ENCODE measurements around the gene CNTN6. TPM values are rescaled to one million over a fixed set of nuclear protein-coding genes. Genes with fewer than 3 reads are reported as not detected.

Gene CNTN6
- total and polyA plus RNA-seq, 7 donors = 0.04 to 0.71 (median 0.14) TPM; not detected in 4

DNA sequence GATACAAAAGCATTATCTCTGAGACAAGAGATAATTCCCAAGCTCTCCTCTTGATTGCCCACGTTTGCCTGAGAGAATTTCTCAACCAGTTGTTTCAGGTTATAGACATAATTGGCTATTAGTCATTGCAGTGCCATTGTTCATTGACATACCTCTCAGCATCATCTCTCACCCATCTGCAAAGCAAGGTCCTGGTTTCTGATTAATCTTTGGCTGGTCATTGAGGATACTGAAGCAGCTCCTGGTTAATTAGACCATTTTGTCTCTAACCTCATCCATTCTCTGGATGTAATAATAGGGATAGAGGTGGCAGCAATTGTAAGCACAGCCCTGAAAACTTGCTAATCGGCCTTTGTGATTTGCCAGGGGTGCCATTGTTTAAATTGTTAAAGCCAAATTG lies 104.2 kb downstream of the CNTN6 start:
- intact Hi-C loops (cut with DNase I) = no loop called here
- no peaks in the 10 kb centered on the region for H3K36me3 ChIP-seq
- H3K4me3 ChIP-seq = no peak overlapping the region
- no peak overlapping the region for H3K27ac ChIP-seq
- no peaks in the 10 kb centered on the region for H3K27me3 ChIP-seq
- TF ChIP-seq, protein P1, sequence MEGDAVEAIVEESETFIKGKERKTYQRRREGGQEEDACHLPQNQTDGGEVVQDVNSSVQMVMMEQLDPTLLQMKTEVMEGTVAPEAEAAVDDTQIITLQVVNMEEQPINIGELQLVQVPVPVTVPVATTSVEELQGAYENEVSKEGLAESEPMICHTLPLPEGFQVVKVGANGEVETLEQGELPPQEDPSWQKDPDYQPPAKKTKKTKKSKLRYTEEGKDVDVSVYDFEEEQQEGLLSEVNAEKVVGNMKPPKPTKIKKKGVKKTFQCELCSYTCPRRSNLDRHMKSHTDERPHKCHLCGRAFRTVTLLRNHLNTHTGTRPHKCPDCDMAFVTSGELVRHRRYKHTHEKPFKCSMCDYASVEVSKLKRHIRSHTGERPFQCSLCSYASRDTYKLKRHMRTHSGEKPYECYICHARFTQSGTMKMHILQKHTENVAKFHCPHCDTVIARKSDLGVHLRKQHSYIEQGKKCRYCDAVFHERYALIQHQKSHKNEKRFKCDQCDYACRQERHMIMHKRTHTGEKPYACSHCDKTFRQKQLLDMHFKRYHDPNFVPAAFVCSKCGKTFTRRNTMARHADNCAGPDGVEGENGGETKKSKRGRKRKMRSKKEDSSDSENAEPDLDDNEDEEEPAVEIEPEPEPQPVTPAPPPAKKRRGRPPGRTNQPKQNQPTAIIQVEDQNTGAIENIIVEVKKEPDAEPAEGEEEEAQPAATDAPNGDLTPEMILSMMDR (IDR thresholded peaks at IDR 0.05) = no peak
- TF ChIP-seq POLR2A (IDR thresholded peaks at IDR 0.05) = no peak
- no peak for TF ChIP-seq EP300 (IDR thresholded peaks at IDR 0.05)
- TF ChIP-seq POLR2AphosphoS5 (IDR thresholded peaks at IDR 0.05) = no peak
- no peaks in the 10 kb centered on the region for H3K9me3 ChIP-seq
- 55 to 62% methylated on average over 2 of the region's 2 CpGs for WGBS, 2 donors
- DNase-seq = no peak
- H3K4me1 ChIP-seq = no peaks in the 10 kb centered on the region

DNA sequence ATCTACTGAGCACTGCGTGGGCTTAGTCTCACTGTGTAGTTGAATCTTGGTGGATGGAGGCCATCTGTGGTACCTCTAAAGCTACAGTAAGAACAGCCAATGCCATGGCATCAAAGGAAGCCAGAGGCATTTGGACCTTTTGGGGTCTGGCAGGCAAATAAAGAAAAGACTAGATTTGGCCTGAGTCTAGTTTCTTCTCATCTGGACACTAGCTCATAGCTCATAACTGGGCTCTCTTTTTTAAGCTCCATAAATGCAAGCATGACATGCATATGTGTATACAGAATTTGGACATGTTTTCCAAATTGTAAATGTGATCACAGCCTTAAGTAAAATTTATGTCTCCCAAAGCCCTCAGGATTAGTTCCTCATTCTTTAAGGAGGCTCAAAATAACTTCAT lies 107.5 kb downstream of the CNTN6 start:
- WGBS, 2 donors = 84 to 87% methylated on average over 1 of the region's 1 CpG
- intact Hi-C loops (cut with DNase I) = no loop called here
- Histone ChIP-seq H3K4me1 (no peaks in the 10 kb centered on the region), H3K36me3 (no peaks in the 10 kb centered on the region), H3K9me3 (no peaks in the 10 kb centered on the region), H3K27me3 (no peaks in the 10 kb centered on the region), H3K4me3 (no peak overlapping the region), H3K27ac (no peak overlapping the region)
- TF ChIP-seq, protein P1 (IDR thresholded peaks at IDR 0.05) = no peak
- TF ChIP-seq EP300 (IDR thresholded peaks at IDR 0.05) (no peak), POLR2A (IDR thresholded peaks at IDR 0.05) (no peak), POLR2AphosphoS5 (IDR thresholded peaks at IDR 0.05) (no peak)
- DNase-seq = no peak

DNA sequence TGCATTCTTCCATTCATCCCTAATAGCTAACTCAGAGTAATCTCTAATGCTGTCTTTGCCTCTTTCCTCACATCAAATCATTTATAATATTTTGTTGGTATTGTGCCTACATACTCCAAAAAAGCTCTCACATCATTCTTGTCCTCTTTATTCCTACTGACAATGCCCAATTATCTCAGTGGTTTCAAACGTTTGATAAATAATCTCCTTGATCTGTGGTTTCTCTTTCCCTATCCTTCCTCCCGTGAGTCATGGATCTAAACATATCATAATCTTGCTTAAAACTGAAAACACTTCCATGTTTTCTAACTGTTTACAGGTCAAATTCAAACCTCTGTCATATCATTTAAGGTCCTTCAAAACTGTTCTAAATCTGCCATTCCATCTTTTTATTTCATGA lies 115.1 kb downstream of the CNTN6 start:
- Histone ChIP-seq H3K36me3 (no peaks in the 10 kb centered on the region), H3K9me3 (no peaks in the 10 kb centered on the region), H3K4me1 (no peaks in the 10 kb centered on the region), H3K27ac (no peak overlapping the region), H3K27me3 (no peaks in the 10 kb centered on the region), H3K4me3 (no peak overlapping the region)
- no peak for DNase-seq
- WGBS, 2 donors = 18 to 22% methylated on average over 2 of the region's 2 CpGs
- TF ChIP-seq POLR2AphosphoS5 (IDR thresholded peaks at IDR 0.05) = no peak
- TF ChIP-seq, protein P1 (IDR thresholded peaks at IDR 0.05) = no peak
- no peak for TF ChIP-seq POLR2A (IDR thresholded peaks at IDR 0.05)
- TF ChIP-seq EP300 (IDR thresholded peaks at IDR 0.05) = no peak
- intact Hi-C loops (cut with DNase I) = no loop called here

DNA sequence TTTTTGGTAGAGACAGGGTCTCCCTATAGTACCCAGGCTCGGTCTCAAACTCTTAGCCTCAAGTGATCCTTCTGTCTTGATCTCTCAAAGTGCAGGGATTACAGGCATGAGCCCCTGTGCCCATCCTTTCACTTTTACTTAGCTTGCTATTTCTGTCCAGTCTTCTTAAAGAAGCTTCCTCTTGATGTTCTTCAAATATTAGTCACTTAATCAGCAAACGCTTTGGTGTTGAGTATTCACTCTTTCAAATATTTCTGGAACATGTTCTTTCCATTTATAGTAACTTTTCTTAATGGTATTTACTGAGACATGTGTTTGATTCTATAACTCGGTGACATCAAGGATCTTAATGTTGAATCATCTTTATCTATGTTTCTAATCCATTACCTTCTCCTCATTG lies 122.1 kb downstream of the CNTN6 start:
- Histone ChIP-seq H3K27me3 (no peaks in the 10 kb centered on the region), H3K36me3 (no peaks in the 10 kb centered on the region), H3K4me3 (no peak overlapping the region), H3K4me1 (no peaks in the 10 kb centered on the region), H3K27ac (no peak overlapping the region), H3K9me3 (no peaks in the 10 kb centered on the region)
- intact Hi-C loops (cut with DNase I) = no loop called here
- WGBS, 2 donors = 60 to 70% methylated on average over 3 of the region's 3 CpGs
- DNase-seq = no peak
- TF ChIP-seq POLR2AphosphoS5 (IDR thresholded peaks at IDR 0.05) (no peak), POLR2A (IDR thresholded peaks at IDR 0.05) (no peak), EP300 (IDR thresholded peaks at IDR 0.05) (no peak)
- TF ChIP-seq, protein P1 (IDR thresholded peaks at IDR 0.05) = no peak

DNA sequence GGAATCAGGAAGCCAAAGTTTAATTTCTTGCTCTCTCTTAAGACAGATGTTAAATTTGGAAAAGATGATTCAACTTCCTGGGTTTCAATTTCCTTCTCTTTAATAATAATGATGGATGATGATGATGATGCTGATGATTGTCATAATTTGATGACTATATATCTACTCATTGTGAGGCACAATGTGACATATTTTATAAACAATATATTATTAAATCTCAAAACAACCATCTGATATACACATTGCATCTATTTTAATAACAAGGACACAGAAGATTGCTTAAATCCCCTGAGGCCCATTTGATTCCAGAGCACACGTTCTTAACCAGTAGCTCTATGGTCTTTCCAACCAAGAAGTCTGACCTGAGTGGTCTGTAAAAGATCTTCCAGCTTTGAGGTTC lies 124.0 kb downstream of the CNTN6 start:
- Histone ChIP-seq H3K4me3 (no peak overlapping the region), H3K9me3 (no peaks in the 10 kb centered on the region), H3K4me1 (no peaks in the 10 kb centered on the region), H3K27me3 (no peaks in the 10 kb centered on the region), H3K36me3 (no peaks in the 10 kb centered on the region), H3K27ac (no peak overlapping the region)
- TF ChIP-seq, protein P1 (IDR thresholded peaks at IDR 0.05) = no peak
- TF ChIP-seq POLR2A (IDR thresholded peaks at IDR 0.05) (no peak), EP300 (IDR thresholded peaks at IDR 0.05) (no peak), POLR2AphosphoS5 (IDR thresholded peaks at IDR 0.05) (no peak)
- WGBS, 2 donors = 68 to 74% methylated on average over 1 of the region's 1 CpG
- intact Hi-C loops (cut with DNase I) = no loop called here
- no peak for DNase-seq
